GDM1 (cell line): ENCODE data around the gene VWA1.
"Not testable (repeated sequence)": the region's sequence is repeated elsewhere in the genome, so short reads cannot be mapped to it uniquely, and the experiment has no call there.

ENCODE experiments used
- DNase-seq: peaks from one replicate; lab custom pipeline; 2025; lab: John Stamatoyannopoulos, UW

The VWA1 gene

GRCh38 chr1:1435106-1435903 lies at the start of gene VWA1:
Gene VWA1, plus strand, starts transcription at chr1:1435690. Its CDS starts 59 bp downstream, at chr1:1435749.
- DNase-seq = peak; percentile 78

GRCh38 chr1:1385931-1386330 lies 49.6 kb upstream of the VWA1 start:
- DNase-seq = no peak

- DNase-seq = no peak
These were observed 48.1 kb upstream of the VWA1 start for GRCh38 chr1:1387098-1388077.

GRCh38 chr1:1388078-1388472 lies 47.4 kb upstream of the VWA1 start:
- no peak for DNase-seq

GRCh38 chr1:1390675-1391074 lies 44.8 kb upstream of the VWA1 start:
- no peak for DNase-seq

GRCh38 chr1:1391225-1391624 lies 44.3 kb upstream of the VWA1 start:
- DNase-seq = no peak

GRCh38 chr1:1393014-1393413 lies 42.5 kb upstream of the VWA1 start:
- DNase-seq = no peak

- DNase-seq = no peak
These were observed 42.1 kb upstream of the VWA1 start for GRCh38 chr1:1393428-1393827.

- no peak for DNase-seq
These were observed 41.4 kb upstream of the VWA1 start for GRCh38 chr1:1394116-1394515.

- DNase-seq = no peak
These were observed 40.3 kb upstream of the VWA1 start for GRCh38 chr1:1395166-1395565.

GRCh38 chr1:1397839-1398523 lies 37.5 kb upstream of the VWA1 start:
- no peak for DNase-seq

- no peak for DNase-seq
These were observed 36.8 kb upstream of the VWA1 start for GRCh38 chr1:1398677-1399186.

GRCh38 chr1:1399187-1399871 lies 36.2 kb upstream of the VWA1 start, which contains the start of gene CCNL2:
Gene CCNL2, minus strand, starts transcription at chr1:1399335. Its CDS starts 29 bp downstream, at chr1:1399306.
- DNase-seq = peak; percentile 99

- DNase-seq = no peak
These were observed 35.5 kb upstream of the VWA1 start for GRCh38 chr1:1399872-1400575.

- no peak for DNase-seq
These were observed 34.7 kb upstream of the VWA1 start for GRCh38 chr1:1400576-1401456.

- no peak for DNase-seq
These were observed 34.0 kb upstream of the VWA1 start for GRCh38 chr1:1401457-1402010.

- peak; percentile 12 for DNase-seq
These were observed 33.2 kb upstream of the VWA1 start for GRCh38 chr1:1402072-1402900.

- not testable (repeated sequence) for DNase-seq
These were observed 32.5 kb upstream of the VWA1 start for GRCh38 chr1:1402901-1403392.
